ENCODE data around the gene BCAS1. TPM values are rescaled to one million over a fixed set of nuclear protein-coding genes. Genes with fewer than 3 reads are reported as not detected.

The BCAS1 gene
- total RNA-seq, 1 experiment from 2014 or later = 0.17 TPM

- TF ChIP-seq EZH2phosphoT487 (IDR thresholded peaks at IDR 0.05; ENCODE audit: borderline replicate concordance) (no peak), ZNF274 (IDR thresholded peaks at IDR 0.05; ENCODE audit: low read depth, low read length) (no peak), FOSL1 (IDR thresholded peaks at IDR 0.05; ENCODE audit: low read depth) (no peak), SRF (IDR thresholded peaks at IDR 0.05; ENCODE audit: low read depth) (no peak), MAX (IDR thresholded peaks at IDR 0.05) (no peak), CEBPB (IDR thresholded peaks at IDR 0.05; ENCODE audit: low read depth) (no peak), EGR1 (IDR thresholded peaks at IDR 0.05; ENCODE audit: low read depth) (no peak), ATF3 (IDR thresholded peaks at IDR 0.05) (no peak), SIN3A (IDR thresholded peaks at IDR 0.05; ENCODE audit: low read depth) (no peak)
These were observed 155.5 kb downstream of the BCAS1 start (continued) for GRCh38 chr20:53914781-53915445.

GRCh38 chr20:53914091-53914780 is 156.2 kb downstream of the BCAS1 start:
- ChIA-PET POLR2A (interaction anchor here (1.1 to 2.5 kb wide), 2 partner anchors 292 to 293 kb away, joined by 3 to 9 read pairs; no protein-coding TSS in a partner anchor), RAD21 (ENCODE audit: low non-redundant PET in 1 of 2, low total read pairs in 2 of 2, uncharacterized antibody in 2 of 2, unreplicated experiment in 2 of 2) (no interaction called here), CTCF (interaction anchor here (0.6 to 2.4 kb wide), 5 partner anchors 8 to 325 kb away, joined by 4 to 11 read pairs (median 5); no protein-coding TSS in a partner anchor)
- no peak for TF ChIP-seq ZFX (IDR thresholded peaks at IDR 0.05)
- TF ChIP-seq EGR1 (IDR thresholded peaks at IDR 0.05; ENCODE audit: low read depth) = no peak
- no peak for TF ChIP-seq CBX3 (IDR thresholded peaks at IDR 0.05; ENCODE audit: low read depth)
- TF ChIP-seq TCF7L2 (IDR thresholded peaks at IDR 0.05; ENCODE audit: borderline replicate concordance, extremely low read depth, insufficient read depth, insufficient read length) = no peak
- TF ChIP-seq YY1 (IDR thresholded peaks at IDR 0.05; ENCODE audit: extremely low read depth, insufficient replicate concordance, low read depth, low read length) = no peak
- TF ChIP-seq ATF3 (IDR thresholded peaks at IDR 0.05) = no peak
- TF ChIP-seq EZH2 (IDR thresholded peaks at IDR 0.05) = no peak
- TF ChIP-seq SP1 (IDR thresholded peaks at IDR 0.05; ENCODE audit: low read depth) = no peak
- TF ChIP-seq ZNF274 (IDR thresholded peaks at IDR 0.05; ENCODE audit: low read depth, low read length) = no peak
- TF ChIP-seq SRF (IDR thresholded peaks at IDR 0.05; ENCODE audit: low read depth) = no peak
- no peak for TF ChIP-seq ZBTB33 (IDR thresholded peaks at IDR 0.05; ENCODE audit: extremely low read depth, insufficient replicate concordance, low read length)
- TF ChIP-seq CEBPB (IDR thresholded peaks at IDR 0.05; ENCODE audit: low read depth) = no peak
- no peak for TF ChIP-seq FOSL1 (IDR thresholded peaks at IDR 0.05; ENCODE audit: low read depth)
- TF ChIP-seq JUND (IDR thresholded peaks at IDR 0.05) = no peak
- TF ChIP-seq POLR2AphosphoS5 (IDR thresholded peaks at IDR 0.05; ENCODE audit: low read depth, low read length) = no peak
- TF ChIP-seq CTCF (IDR thresholded peaks at IDR 0.05 in 2 of 3, conservative IDR thresholded peaks at IDR 0.05 in 1 of 3; ENCODE audit: borderline replicate concordance in 1 of 3, insufficient read depth in 1 of 3, low read depth in 2 of 3, low read length in 2 of 3) = no peak
- Histone ChIP-seq H3K9me3 (ENCODE audit: control insufficient read depth in 1 of 2, insufficient read depth in 1 of 2, low read depth in 1 of 2, low read length in 2 of 2) (no peaks in the 10 kb centered on the region), H3K27me3 (ENCODE audit: insufficient read depth, low read length) (no peaks in the 10 kb centered on the region), H2AFZ (ENCODE audit: low read depth, low read length, poor library complexity, severe bottlenecking) (peak overlapping the region; percentile 16), H3K9me2 (ENCODE audit: insufficient read depth) (no peaks in the 10 kb centered on the region), H3K36me3 (ENCODE audit: control insufficient read depth in 1 of 2, insufficient read depth in 2 of 2, low read length in 2 of 2) (no peaks in the 10 kb centered on the region), H3K27ac (ENCODE audit: low read depth, low read length) (peak overlapping the region; percentile 71; the same call in 1 of the 2 replicates), H3K4me1 (ENCODE audit: control insufficient read depth in 1 of 2, insufficient read depth in 2 of 2, low read length in 2 of 2) (peaks cover 9 to 38% of the 10 kb centered on the region in 2 experiments), H3K4me2 (ENCODE audit: low read length) (peak overlapping the region; percentile 86), H3K9ac (ENCODE audit: low read length) (0 out of 2 replicates have a peak overlapping the region, but pooled peaks have one; percentile 62), H4K20me1 (ENCODE audit: insufficient read depth) (no peaks in the 10 kb centered on the region), H3K4me3 (replicated peaks in 1 of 2; ENCODE audit: low read depth in 1 of 2, low read length in 2 of 2) (no peak overlapping the region), H3K79me2 (ENCODE audit: insufficient read depth, low read length) (no peaks in the 10 kb centered on the region)
- ATAC-seq = no peak
- BruUV-seq (replicated peaks) = no TSS peak
- DNase-seq (ENCODE audit: low read depth, low spot score) = no peak
- intact Hi-C loops (cut with micrococcal nuclease) = no loop called here
